Measurements from ENCODE around the gene AK4.

DNA sequence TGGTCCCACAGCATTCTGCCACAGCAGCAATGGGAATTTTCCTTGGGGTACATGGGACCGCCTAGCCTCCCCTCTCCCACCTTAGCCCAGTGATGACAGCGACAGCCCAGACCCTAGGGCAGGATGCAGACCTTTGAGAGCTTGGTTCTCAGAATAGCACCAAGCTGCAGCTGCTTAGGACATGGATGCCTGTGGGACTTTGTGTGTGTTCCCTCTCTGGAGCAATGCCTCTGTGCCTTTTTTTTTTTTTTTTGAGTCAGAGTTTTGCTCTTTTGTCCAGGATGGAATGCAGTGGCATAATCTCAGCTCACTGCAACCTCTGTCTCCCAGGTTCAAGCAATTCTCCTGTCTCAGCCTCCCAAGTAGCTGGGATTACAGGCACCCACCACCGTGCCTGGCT, 44.2 kb upstream of the AK4 start:
- TF ChIP-seq, protein P1, sequence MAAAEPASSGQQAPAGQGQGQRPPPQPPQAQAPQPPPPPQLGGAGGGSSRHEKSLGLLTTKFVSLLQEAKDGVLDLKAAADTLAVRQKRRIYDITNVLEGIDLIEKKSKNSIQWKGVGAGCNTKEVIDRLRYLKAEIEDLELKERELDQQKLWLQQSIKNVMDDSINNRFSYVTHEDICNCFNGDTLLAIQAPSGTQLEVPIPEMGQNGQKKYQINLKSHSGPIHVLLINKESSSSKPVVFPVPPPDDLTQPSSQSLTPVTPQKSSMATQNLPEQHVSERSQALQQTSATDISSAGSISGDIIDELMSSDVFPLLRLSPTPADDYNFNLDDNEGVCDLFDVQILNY (CRISPR knock-in tag; IDR thresholded peaks at IDR 0.05): no peak
- TF ChIP-seq TEAD4 (CRISPR knock-in tag; IDR thresholded peaks at IDR 0.05) (no peak), ZNF121 (CRISPR knock-in tag; IDR thresholded peaks at IDR 0.05) (no peak), ETV6 (CRISPR knock-in tag; IDR thresholded peaks at IDR 0.05) (no peak), ZNF423 (CRISPR knock-in tag; IDR thresholded peaks at IDR 0.05) (no peak), RORB (CRISPR knock-in tag; IDR thresholded peaks at IDR 0.05) (no peak)
- TF ChIP-seq, protein P2, sequence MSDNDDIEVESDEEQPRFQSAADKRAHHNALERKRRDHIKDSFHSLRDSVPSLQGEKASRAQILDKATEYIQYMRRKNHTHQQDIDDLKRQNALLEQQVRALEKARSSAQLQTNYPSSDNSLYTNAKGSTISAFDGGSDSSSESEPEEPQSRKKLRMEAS (CRISPR knock-in tag; IDR thresholded peaks at IDR 0.05): no peak
- TF ChIP-seq, protein P3, sequence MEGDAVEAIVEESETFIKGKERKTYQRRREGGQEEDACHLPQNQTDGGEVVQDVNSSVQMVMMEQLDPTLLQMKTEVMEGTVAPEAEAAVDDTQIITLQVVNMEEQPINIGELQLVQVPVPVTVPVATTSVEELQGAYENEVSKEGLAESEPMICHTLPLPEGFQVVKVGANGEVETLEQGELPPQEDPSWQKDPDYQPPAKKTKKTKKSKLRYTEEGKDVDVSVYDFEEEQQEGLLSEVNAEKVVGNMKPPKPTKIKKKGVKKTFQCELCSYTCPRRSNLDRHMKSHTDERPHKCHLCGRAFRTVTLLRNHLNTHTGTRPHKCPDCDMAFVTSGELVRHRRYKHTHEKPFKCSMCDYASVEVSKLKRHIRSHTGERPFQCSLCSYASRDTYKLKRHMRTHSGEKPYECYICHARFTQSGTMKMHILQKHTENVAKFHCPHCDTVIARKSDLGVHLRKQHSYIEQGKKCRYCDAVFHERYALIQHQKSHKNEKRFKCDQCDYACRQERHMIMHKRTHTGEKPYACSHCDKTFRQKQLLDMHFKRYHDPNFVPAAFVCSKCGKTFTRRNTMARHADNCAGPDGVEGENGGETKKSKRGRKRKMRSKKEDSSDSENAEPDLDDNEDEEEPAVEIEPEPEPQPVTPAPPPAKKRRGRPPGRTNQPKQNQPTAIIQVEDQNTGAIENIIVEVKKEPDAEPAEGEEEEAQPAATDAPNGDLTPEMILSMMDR (IDR thresholded peaks at IDR 0.05): no peak
- TF ChIP-seq, protein P4, sequence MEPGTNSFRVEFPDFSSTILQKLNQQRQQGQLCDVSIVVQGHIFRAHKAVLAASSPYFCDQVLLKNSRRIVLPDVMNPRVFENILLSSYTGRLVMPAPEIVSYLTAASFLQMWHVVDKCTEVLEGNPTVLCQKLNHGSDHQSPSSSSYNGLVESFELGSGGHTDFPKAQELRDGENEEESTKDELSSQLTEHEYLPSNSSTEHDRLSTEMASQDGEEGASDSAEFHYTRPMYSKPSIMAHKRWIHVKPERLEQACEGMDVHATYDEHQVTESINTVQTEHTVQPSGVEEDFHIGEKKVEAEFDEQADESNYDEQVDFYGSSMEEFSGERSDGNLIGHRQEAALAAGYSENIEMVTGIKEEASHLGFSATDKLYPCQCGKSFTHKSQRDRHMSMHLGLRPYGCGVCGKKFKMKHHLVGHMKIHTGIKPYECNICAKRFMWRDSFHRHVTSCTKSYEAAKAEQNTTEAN (CRISPR knock-in tag; IDR thresholded peaks at IDR 0.05): no peak
- TF ChIP-seq, protein P5, sequence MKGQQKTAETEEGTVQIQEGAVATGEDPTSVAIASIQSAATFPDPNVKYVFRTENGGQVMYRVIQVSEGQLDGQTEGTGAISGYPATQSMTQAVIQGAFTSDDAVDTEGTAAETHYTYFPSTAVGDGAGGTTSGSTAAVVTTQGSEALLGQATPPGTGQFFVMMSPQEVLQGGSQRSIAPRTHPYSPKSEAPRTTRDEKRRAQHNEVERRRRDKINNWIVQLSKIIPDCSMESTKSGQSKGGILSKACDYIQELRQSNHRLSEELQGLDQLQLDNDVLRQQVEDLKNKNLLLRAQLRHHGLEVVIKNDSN (CRISPR knock-in tag; IDR thresholded peaks at IDR 0.05): no peak
- TF ChIP-seq, protein P6, sequence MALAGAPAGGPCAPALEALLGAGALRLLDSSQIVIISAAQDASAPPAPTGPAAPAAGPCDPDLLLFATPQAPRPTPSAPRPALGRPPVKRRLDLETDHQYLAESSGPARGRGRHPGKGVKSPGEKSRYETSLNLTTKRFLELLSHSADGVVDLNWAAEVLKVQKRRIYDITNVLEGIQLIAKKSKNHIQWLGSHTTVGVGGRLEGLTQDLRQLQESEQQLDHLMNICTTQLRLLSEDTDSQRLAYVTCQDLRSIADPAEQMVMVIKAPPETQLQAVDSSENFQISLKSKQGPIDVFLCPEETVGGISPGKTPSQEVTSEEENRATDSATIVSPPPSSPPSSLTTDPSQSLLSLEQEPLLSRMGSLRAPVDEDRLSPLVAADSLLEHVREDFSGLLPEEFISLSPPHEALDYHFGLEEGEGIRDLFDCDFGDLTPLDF (CRISPR knock-in tag; IDR thresholded peaks at IDR 0.05): no peak
- TF ChIP-seq, protein P7, sequence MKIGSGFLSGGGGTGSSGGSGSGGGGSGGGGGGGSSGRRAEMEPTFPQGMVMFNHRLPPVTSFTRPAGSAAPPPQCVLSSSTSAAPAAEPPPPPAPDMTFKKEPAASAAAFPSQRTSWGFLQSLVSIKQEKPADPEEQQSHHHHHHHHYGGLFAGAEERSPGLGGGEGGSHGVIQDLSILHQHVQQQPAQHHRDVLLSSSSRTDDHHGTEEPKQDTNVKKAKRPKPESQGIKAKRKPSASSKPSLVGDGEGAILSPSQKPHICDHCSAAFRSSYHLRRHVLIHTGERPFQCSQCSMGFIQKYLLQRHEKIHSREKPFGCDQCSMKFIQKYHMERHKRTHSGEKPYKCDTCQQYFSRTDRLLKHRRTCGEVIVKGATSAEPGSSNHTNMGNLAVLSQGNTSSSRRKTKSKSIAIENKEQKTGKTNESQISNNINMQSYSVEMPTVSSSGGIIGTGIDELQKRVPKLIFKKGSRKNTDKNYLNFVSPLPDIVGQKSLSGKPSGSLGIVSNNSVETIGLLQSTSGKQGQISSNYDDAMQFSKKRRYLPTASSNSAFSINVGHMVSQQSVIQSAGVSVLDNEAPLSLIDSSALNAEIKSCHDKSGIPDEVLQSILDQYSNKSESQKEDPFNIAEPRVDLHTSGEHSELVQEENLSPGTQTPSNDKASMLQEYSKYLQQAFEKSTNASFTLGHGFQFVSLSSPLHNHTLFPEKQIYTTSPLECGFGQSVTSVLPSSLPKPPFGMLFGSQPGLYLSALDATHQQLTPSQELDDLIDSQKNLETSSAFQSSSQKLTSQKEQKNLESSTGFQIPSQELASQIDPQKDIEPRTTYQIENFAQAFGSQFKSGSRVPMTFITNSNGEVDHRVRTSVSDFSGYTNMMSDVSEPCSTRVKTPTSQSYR (CRISPR knock-in tag; IDR thresholded peaks at IDR 0.05): no peak
